ENCODE measurements around the gene ZNF117. TPM values are rescaled to one million over a fixed set of nuclear protein-coding genes. Genes with fewer than 3 reads are reported as not detected.

ZNF117 gene
- total RNA-seq, 1 experiment from 2014 or later = 2.5 TPM

DNA sequence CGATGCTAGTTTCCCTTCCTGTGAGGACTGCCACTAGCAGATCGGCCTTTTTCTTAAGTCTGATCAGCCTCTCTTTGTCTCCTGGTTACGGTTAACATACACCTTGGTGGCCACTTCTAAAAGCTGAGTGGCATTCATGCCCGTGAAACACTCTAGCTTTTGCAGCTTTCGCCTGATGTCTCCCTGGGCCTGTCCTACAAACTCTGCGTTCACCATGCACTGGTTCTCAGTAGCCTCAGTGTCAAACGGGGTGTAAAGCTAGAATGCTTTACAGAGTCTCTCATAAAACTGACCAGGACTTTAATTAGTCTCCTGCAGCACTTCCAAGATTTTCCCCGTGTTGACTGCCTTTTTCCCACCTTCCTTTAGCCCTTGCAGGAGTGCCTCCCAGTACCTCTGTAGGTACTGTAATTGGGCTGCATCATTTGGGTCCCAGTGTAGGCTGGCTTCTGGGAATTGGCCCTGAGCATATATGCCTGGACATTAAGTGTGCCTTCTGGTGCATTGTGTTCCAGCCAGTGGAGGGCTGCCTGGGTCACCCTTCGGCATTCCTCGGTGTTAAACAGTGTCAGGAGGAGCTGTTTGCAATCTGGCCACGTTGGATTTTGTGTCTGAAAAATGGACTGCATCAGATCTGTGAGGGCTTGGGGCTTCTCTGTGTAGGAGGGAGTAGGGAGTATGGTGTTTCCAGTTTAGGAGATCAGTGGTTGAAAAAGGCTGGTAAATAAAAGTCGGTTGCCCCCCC lies 6.5 kb upstream of the ZNF117 start:
- ChIA-PET RAD21 (ENCODE audit: low non-redundant PET in 1 of 2, low total read pairs in 2 of 2, uncharacterized antibody in 2 of 2, unreplicated experiment in 2 of 2) (no interaction called here), POLR2A (no interaction called here), CTCF (no interaction called here)
- Histone ChIP-seq H3K9ac (ENCODE audit: low read length) (no peak overlapping the region), H3K27ac (ENCODE audit: low read depth, low read length) (no peak overlapping the region), H3K4me3 (replicated peaks in 1 of 2; ENCODE audit: low read depth in 1 of 2, low read length in 2 of 2) (no peak overlapping the region), H3K36me3 (ENCODE audit: control insufficient read depth in 1 of 2, insufficient read depth in 2 of 2, low read length in 2 of 2) (peaks cover 0 to 6% of the 10 kb centered on the region in 2 experiments; a peak in 1 of 4 replicates), H3K79me2 (ENCODE audit: insufficient read depth, low read length) (peaks cover 21% of the 10 kb centered on the region), H3K4me2 (ENCODE audit: low read length) (no peak overlapping the region), H3K4me1 (ENCODE audit: control insufficient read depth in 1 of 2, insufficient read depth in 2 of 2, low read length in 2 of 2) (peaks cover 4 to 19% of the 10 kb centered on the region in 2 experiments; a peak in 2 of 4 replicates), H3K27me3 (ENCODE audit: insufficient read depth, low read length) (no peaks in the 10 kb centered on the region), H3K9me3 (ENCODE audit: control insufficient read depth in 1 of 2, insufficient read depth in 1 of 2, low read depth in 1 of 2, low read length in 2 of 2) (peaks cover 14 to 20% of the 10 kb centered on the region in 2 experiments; a peak in 2 of 4 replicates), H4K20me1 (ENCODE audit: insufficient read depth) (no peaks in the 10 kb centered on the region), H3K9me2 (ENCODE audit: insufficient read depth) (no peaks in the 10 kb centered on the region), H2AFZ (ENCODE audit: low read depth, low read length, poor library complexity, severe bottlenecking) (no peak overlapping the region)
- BruUV-seq (replicated peaks) = no TSS peak
- DNase-seq (ENCODE audit: low read depth, low spot score) = no peak
- TF ChIP-seq RAD21 (IDR thresholded peaks at IDR 0.05; ENCODE audit: low read depth) = no peak
- TF ChIP-seq, protein P1, sequence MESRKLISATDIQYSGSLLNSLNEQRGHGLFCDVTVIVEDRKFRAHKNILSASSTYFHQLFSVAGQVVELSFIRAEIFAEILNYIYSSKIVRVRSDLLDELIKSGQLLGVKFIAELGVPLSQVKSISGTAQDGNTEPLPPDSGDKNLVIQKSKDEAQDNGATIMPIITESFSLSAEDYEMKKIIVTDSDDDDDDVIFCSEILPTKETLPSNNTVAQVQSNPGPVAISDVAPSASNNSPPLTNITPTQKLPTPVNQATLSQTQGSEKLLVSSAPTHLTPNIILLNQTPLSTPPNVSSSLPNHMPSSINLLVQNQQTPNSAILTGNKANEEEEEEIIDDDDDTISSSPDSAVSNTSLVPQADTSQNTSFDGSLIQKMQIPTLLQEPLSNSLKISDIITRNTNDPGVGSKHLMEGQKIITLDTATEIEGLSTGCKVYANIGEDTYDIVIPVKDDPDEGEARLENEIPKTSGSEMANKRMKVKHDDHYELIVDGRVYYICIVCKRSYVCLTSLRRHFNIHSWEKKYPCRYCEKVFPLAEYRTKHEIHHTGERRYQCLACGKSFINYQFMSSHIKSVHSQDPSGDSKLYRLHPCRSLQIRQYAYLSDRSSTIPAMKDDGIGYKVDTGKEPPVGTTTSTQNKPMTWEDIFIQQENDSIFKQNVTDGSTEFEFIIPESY (IDR thresholded peaks at IDR 0.05; ENCODE audit: extremely low read depth, insufficient replicate concordance, low read length) = no peak
- TF ChIP-seq, protein P2, sequence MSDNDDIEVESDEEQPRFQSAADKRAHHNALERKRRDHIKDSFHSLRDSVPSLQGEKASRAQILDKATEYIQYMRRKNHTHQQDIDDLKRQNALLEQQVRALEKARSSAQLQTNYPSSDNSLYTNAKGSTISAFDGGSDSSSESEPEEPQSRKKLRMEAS (IDR thresholded peaks at IDR 0.05) = no peak
- no peak for TF ChIP-seq YY1 (IDR thresholded peaks at IDR 0.05; ENCODE audit: extremely low read depth, insufficient replicate concordance, low read depth, low read length)
- no peak for TF ChIP-seq EZH2 (IDR thresholded peaks at IDR 0.05)
- no peak for TF ChIP-seq POLR2A (IDR thresholded peaks at IDR 0.05; ENCODE audit: borderline replicate concordance, extremely low read depth, insufficient read depth, insufficient read length)
- TF ChIP-seq CBX3 (IDR thresholded peaks at IDR 0.05; ENCODE audit: low read depth) = no peak
- TF ChIP-seq, protein P3, sequence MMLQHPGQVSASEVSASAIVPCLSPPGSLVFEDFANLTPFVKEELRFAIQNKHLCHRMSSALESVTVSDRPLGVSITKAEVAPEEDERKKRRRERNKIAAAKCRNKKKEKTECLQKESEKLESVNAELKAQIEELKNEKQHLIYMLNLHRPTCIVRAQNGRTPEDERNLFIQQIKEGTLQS (IDR thresholded peaks at IDR 0.05) = no peak
- intact Hi-C loops (cut with micrococcal nuclease) = no loop called here
- ATAC-seq = no peak

Measured in HCT116 (cell line).